Endometrial microvascular endothelial cells (primary cell): ENCODE results near the gene STRN3. TPM values are rescaled to one million over a fixed set of nuclear protein-coding genes. Genes with fewer than 3 reads are reported as not detected.

Experiments used
- in situ Hi-C: cut with HindIII; loops from 2 replicates; pipeline ENCODE4 v1.10.0; 2017; ENCODE audit warnings: low sequenced_read_pairs, low pct_unique_long_range_greater_than_20kb; ENCODE audit errors: inconsistent ontology term
- total RNA-seq: library from RNA; depleted of rRNA; stranded (reverse); fragments of >200 nt; gene quantifications from one replicate; pipeline ENCODE4 v1.2.3, GENCODE V29; 2015; ENCODE audit errors: inconsistent ontology term

STRN3 gene
- total RNA-seq, 1 donor from 2014 or later: 39.6 TPM

DNA sequence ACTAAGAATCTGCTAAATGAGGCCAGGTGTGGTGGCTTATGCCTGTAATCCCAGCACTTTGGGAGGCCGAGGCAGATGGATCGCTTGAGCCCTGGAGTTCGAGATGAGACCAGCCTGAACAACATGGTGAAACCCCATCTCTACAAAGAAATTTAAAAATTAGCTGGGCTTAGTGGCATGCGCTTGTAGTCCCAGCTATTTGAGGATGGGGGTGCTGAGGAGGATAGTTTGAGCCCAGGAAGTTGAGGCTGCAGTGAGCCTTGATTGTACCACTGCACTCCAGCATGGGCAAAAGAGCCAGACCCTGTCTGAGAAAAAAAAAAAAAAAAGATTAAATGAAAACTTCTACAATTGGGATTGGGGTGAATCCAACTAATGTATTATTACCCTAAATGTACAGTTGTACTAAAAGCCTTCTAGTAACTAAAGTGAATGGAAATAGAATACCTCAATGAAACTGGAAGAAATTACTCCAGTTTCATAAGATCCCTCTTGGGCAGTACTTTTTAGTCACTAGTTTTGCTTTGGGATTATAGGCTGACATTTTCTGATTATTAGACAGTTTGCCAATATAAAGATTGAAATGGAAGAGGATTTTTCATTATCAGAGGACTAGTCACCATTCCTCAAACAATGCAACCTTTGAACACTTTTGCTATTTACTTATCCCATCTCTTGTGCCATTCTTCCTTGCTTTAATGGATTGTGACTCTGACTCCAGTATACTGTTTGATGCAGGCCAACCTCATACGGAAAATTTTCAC lies 137.5 kb downstream of the STRN3 start:
- in situ Hi-C loops: no loop called here

DNA sequence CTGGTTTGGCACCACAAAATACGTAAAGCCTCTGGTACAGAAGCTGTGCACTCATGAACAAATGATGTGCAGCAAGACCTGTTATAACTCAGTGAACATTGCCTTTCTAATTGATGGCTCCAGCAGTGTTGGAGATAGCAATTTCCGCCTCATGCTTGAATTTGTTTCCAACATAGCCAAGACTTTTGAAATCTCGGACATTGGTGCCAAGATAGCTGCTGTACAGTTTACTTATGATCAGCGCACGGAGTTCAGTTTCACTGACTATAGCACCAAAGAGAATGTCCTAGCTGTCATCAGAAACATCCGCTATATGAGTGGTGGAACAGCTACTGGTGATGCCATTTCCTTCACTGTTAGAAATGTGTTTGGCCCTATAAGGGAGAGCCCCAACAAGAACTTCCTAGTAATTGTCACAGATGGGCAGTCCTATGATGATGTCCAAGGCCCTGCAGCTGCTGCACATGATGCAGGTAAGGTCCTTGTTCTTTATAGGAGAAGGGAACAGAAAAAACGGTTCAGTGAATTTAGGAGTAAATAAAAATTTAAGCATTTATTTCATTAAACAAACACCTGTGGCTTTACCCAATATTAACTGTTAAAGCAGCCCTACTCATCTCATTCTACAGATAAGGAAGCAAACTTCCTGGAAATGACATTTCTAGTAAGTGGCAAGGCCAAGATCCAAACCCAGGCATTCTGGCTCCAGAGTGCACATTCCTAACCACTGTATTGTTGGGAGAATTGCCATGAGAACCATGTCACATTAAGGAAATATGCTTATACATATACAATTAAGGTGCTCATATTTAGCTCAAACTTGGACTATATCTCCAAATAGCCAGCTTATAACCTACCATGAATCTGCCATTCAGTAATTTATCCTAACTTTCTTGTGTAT lies 140.1 kb downstream of the STRN3 start:
- in situ Hi-C loops: no loop called here

DNA sequence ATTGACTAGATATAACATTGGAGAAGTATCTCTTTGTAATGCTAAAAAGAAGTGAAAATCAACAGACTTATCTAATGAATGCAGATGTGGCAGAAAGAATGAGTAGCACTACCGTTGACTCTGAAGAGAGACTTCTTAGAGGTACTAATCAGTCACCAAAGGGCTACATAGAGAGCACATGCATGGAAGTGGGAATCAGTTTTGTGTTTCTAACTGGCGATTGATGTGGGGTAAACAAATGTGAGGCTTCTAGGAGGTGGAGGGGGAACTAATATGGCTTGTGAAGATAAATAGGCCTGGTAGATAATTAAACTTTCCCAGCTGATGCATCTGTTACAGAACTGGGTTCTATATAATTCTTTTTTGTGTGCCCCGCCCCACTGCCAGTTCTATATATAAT lies 141.3 kb downstream of the STRN3 start:
- in situ Hi-C loops: no loop called here

DNA sequence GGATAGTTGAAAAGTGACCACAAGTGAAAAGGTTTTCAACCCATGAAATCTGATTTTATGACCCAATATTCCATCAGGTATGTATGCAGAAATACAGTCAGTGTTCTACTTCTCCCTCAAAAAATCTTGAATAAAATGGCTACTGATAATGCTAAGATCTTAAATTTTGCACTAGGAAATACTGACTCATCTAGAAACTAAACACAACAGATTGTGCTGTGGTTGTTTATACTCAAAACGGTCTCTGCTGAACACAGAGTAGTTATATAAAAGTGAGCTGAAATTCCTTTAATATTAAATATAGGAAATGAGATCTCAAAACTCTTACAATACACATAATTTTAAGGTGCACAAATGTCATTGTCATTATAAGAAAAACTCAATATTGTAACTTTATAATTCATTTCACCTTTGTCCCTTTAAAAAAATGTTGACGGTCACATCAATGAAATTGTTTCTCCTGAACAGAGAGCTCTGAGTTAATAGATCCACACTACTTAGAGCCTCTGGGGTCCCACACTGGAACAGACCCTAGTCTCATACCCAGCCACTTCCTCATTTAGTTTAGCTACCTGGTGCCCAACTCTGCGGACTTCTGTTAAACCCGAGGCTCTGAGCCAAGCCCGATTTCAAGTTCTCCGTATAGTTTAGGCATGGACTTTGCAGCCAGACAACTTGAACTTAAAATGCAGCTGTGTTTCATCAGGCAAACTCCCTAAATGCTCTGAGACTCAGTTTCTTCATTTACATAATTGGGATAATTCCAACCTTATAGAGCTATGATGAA lies 142.5 kb downstream of the STRN3 start:
- in situ Hi-C loops: no loop called here

DNA sequence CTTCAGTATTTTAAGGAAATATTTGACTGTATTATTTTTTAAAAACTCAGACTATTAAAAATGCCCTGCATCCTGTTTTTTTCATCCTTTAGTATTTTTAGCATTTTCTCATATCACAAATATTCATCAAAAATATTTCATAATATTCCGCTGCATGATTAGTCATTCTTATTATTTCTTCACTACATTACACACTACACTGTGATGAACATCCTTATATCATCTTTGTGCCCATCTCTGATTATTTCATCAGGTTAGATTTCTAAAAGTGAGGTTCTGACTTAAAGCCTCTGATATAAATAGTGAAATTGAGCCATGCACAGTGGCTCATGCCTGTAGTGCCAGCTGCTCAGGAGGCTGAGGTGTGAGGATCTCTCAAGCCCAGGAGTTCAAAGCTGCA lies 143.7 kb downstream of the STRN3 start:
- in situ Hi-C loops: no loop called here

DNA sequence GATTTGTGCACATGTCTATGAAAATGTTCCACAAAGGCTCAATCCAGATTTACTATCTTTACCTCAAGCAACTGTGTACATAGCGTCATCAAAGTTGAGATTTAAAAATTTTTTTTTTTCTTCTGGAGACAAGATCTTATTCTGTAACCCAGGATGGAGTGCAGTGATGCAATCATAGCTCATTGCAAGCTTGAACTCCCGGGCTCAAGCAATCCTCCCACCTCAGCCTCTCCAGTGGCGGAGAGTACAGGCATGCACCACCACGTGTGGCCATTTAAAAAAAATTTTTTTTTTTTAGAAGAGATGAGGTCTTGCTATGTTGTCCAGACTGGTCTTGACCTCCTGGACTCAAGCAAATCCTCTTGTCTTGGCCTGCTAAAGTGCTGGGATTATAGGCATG lies 149.5 kb downstream of the STRN3 start:
- in situ Hi-C loops: no loop called here

DNA sequence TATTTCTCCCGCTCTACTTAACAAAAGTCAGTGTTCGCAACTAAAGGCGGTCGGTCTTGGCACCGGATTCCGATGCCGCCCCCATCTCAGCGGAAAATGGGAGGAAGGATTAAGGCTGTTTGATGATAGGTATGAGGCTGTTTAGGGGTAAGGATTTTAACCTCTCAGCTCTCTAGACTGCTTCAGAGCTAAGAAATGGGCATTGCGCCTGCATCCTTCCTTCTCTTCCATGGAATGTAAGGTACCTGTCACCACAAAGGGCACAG lies 150.5 kb downstream of the STRN3 start:
- in situ Hi-C loops: no loop called here

DNA sequence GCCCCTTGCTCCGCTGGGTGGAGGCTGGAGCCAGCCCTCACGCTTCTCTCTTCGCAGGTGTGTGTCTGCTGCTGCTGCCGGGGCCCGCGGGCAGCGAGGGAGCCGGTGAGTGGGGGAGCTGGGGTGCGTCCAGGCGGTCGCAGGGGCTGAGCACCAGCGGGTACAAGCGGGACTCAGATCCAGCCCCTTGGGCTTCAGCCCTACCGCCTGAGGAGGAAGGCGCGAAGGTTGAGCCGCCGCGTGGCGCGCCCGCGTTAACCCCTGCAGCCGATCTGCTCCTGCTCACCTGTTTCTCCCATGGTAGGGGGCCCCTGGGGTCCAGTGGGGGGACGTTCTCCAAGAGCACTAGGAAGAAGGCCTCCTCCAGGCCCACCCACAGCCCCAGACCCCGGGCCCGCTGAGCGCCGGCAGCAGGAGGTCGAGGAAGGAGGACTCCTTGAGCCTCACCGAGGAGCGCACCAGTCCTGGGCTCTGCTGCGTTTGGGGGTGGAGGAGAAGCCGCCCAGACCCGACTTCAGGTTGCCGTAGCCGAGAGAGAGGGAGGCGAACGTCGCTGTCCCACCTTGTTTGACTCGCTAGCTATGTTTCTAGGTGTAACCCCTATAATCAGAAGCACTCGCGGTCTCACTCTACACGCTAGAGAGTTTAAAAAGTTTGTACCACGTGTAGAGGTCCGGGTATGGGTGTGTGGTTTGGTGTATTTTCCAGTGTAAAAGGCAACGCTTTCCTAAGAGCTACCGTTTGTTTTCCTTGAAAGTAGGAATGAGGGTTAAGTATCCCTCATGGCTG lies 151.0 kb downstream of the STRN3 start:
- in situ Hi-C loops: no loop called here

DNA sequence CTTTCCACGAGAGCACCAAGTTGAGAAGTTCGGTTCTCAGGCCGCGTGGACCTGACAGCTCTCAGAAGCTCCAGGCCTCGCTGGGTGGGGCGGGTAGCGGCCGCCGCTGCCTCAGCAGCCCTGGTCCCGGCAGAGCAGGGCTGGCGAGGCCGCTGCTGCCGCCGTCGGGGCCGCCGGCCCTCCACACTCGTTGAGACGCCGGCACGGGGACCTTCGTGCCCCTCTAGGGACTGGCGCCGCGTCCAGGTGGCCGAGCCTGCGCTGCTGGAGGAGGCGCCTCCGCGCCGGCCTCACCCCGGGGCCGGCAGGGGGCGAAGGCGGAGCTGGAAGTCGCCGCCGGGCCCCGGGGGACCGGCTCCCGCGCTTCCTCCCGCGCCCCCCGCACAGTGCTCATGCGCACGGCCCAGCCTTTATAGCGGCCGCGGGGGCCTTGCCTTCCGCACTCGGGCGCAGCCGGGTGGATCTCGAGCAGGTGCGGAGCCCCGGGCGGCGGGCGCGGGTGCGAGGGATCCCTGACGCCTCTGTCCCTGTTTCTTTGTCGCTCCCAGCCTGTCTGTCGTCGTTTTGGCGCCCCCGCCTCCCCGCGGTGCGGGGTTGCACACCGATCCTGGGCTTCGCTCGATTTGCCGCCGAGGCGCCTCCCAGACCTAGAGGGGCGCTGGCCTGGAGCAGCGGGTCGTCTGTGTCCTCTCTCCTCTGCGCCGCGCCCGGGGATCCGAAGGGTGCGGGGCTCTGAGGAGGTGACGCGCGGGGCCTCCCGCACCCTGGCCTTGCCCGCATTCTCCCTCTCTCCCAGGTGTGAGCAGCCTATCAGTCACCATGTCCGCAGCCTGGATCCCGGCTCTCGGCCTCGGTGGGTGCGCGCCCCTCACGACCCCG lies 151.8 kb downstream of the STRN3 start, which contains the start of gene COCH:
Gene COCH (plus strand): TSS at position 440 of the 879 bp plus-strand sequence. CDS start 380 bp downstream, at position 820.
- in situ Hi-C loops: no loop called here

DNA sequence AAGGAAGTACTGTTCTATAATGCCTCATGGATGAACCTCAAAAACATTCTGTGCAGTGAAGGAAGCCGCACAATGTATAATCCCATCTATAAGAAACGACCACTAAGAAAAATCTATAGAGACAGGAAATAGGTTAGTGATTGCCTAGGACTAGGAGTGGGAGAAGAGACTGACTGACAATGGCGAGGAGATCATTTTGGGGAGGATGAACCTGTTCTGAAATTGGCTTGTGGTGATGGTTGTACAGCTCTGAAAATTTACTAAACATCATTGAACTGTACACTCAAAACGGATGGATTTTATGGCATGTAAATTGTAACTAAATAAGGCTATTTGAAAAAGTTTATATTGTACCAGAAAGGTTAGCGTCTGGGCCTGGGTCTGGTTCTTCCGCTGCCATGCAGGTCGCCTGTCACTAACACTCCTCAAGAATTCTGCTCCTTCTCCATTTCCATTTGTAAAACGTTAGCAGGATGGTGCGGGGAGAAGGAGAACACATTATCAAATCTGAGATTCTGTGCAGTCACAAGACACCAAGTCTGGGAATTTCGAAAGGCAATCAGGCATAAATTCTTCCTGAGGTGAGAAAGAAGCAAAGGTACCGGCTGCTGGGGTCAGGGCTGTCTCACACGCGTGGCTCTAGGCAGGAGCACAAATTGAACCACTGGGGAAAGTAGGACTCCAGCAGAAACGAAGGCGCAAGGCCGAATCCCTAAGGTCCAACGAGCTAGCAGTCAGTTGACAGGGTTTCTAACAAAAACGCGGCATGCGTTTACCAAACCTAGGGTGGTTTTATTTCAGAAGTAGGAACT lies 152.7 kb downstream of the STRN3 start:
- in situ Hi-C loops: no loop called here

DNA sequence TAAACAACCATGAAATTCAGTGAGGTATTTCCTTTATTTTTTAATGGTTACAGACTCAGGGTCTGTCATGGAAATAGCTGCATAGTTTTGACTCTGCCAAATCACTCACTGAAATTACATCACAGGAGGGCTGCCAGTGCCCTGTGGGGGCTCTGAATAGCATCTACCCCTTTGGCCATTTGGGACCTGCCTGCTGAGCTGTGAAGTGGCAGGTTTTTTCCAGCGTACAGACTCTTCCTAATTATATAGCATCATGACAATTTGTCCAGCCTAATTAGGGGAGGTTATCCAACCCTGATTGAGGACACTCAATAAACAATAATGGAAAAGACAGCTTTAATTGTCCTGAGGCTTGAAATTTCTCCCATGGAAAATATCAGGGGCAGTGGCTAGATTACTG lies 153.6 kb downstream of the STRN3 start:
- in situ Hi-C loops: no loop called here

DNA sequence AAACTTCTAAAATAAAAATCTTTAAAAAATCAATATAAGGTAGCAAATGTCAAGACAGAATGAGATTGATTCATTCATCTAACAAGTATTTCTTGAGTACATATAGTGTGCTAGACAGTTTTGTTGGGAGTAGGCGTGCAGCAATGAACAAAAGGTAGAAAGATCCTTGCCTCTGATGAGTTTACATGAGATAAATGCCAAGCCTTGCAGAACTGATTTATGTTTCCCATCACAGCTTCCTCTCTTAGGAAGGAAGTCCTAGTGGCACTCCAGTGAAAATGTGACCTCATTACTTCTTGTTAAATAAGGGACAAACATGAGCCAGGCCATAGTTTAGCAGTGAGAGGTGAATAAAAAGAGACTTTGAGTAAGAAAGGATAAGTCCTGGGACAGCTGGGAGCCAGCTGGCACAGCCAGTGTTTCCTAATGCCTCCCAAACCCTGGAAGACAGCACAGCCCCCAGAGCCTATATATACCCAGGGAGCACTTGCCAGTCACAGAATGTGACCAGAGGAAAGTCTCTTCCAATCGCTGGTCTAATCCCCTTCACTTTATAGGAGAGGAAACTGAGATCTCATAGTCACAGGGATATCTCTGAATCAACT lies 156.5 kb downstream of the STRN3 start:
- in situ Hi-C loops: no loop called here

DNA sequence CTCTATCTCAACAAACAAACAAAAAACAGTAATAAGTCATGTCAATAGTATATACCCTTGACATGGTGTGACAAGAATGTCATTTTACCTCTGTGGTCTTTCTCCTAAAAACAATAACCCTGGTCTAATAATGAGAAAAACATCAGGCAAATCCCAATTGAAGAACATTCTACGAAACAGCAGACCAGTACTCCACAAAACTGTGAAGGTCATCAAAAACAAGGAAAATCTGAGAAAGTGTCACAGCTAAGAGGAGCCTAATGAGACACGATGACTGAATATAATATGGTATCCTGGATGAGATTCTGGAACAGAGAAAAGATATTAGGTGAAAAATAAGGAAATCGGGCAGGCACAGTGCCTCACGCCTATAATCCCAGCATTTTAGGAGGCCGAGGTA lies 157.4 kb downstream of the STRN3 start:
- in situ Hi-C loops: no loop called here

DNA sequence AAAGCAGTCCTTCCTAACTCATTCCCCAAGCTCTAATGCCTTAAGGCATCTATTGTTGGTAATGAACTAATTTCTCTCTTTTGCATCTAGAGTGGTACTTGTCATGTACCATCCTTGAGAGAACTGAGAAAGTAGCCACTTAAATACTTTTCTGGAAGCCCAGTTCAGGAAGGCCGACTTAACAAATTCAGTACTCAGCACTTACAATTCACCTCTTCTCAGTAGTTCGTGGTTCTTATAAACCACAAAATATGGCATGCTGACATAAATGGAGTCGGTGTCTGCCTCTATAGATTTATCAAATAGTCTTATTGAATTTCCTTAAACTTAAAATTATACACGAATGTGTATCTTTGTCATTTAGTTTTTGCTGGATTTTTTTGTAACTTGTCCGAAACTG lies 161.2 kb downstream of the STRN3 start:
- in situ Hi-C loops: no loop called here

DNA sequence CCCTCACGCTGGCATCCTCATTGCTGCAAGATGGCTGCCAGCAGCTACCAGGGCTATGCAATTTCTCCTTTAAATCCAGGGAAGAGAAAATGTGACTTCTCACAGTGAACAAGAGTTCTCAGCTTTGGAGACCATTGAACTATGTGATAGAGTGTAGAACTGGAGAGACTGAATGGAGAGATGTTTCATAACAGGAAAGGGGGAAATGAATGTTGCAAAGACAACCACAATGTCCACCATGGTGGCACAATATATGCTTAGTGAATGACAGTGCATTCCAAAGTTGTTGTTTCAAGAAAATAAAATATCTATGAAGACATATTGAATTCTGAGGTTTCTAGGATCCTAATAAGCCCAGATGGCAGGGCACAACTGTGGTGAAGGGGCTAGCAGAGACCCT lies 165.0 kb downstream of the STRN3 start:
- in situ Hi-C loops: no loop called here

DNA sequence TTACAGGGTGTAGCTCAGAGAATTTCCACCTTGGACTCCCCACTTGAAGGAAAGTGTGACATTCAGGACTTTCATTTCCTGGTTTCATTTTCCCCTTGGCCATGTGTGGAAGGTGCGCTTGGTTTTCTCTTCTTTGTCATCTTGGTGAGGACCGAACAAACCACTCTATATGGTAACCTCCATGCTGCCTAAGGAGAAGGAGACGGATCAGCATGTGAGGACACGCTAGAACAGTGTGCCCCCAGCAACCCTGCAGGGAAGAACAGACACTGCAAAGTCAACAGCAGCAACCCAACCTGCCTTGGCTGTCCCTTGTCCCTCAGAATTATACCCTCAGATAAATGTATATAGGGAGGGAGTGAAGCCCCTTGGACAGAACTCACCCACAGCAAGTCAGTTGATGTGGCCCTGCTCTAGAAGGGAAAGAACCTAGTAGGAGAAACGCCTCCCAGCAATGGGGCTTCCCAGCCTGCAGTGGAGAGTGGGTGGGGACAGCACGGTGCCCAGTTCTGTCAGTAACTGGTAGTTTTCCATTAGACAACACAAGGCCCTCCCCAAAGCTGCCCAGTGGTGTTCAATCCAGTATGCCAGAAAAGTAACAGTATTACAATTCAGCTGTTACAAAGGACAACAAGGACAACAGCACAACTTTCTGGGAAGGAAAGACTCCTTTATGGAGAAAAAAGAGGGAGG lies 170.7 kb downstream of the STRN3 start:
- in situ Hi-C loops: no loop called here
